Gastrocnemius medialis (tissue), 4 donors: ENCODE data around the gene SMC1A. TPM values are rescaled to one million over a fixed set of nuclear protein-coding genes. Genes with fewer than 3 reads are reported as not detected.

Experiments
- ATAC-seq, 2 donors: fragments of 150-250 bp; one replicate each; pipeline ENCODE4 v1.9.1; 2016
- DNase-seq, 2 donors: peaks; one replicate each; pipeline ENCODE4 v3.0.0-alpha.2; 2019
- H3K27ac ChIP-seq, 4 donors: fragments of 200-600 bp; sonication (generic); 1 replicate in 1 of 4; 2 replicates in 3 of 4; pipeline ENCODE4 v1.5.1; 2016 to 2018; ENCODE audit warnings: mild to moderate bottlenecking in 2 of 4, moderate library complexity in 1 of 4
- H3K27me3 ChIP-seq, 3 donors: fragments of 200-600 bp; sonication (generic) in 2 of 3; 1 replicate in 1 of 3; 2 replicates in 2 of 3; pipeline versions ENCODE4 v1.5.1 to v1.6.0; 2016 to 2019; ENCODE audit warnings: mild to moderate bottlenecking in 1 of 3, moderate library complexity in 1 of 3
- H3K36me3 ChIP-seq, 2 donors: fragments of 200-600 bp; sonication (generic) in 1 of 2; one replicate each; pipeline ENCODE4 v1.5.1; 2017 to 2018
- H3K4me1 ChIP-seq, 2 donors: fragments of 200-600 bp; sonication (generic) in 1 of 2; one replicate each; pipeline ENCODE4 v1.5.1; 2016 to 2017; ENCODE audit warnings: mild to moderate bottlenecking in 2 of 2
- H3K4me3 ChIP-seq, 4 donors: fragments of 200-600 bp; sonication (generic) in 3 of 4; 1 replicate in 1 of 4; 2 replicates in 3 of 4; pipeline ENCODE4 v1.5.1; 2016 to 2019; ENCODE audit warnings: mild to moderate bottlenecking in 2 of 4
- H3K9me3 ChIP-seq, 3 donors: fragments of 200-600 bp; sonication (generic) in 2 of 3; 1 replicate in 1 of 3; 2 replicates in 2 of 3; pipeline ENCODE4 v1.5.1; 2016 to 2019
- POLR2A ChIP-seq, 2 donors: fragments of 450-650 bp; IDR thresholded peaks; one replicate each; pipeline ENCODE4 v1.6.1; 2017; ENCODE audit warnings: antibody characterized with exemption in 2 of 2, mild to moderate bottlenecking in 2 of 2, moderate library complexity in 2 of 2
- in situ Hi-C, 4 donors: fragments of 200-750 bp; cut with MboI; loops; one replicate each; pipeline versions ENCODE4 v1.15.0 to v1.8.0; 2017; ENCODE audit warnings: low sequenced_read_pairs in 4 of 4
- intact Hi-C: fragments of 100-400 bp; cut with DNase I; formaldehyde crosslinking; loops from one replicate; pipeline ENCODE4 v1.15.1; 2023; ENCODE audit warnings: low total_unique reads
- microRNA-seq, 2 donors: library from miRNA; unstranded; fragments of <30 nt; microRNA quantifications; one replicate each; pipeline ENCODE4, GENCODE V29; 2016; ENCODE audit warnings: borderline replicate concordance in 2 of 2
- total RNA-seq, 4 donors: library from RNA; depleted of rRNA; stranded (reverse); fragments of >200 nt; gene quantifications; one replicate each; pipeline versions ENCODE4 v1.1.0 to v1.2.3, GENCODE V29; 2016
- TF ChIP-seq, protein P1 (sequence below), 5 experiments: fragments of 450-650 bp in 3 of 5; fragments of 200-600 bp in 2 of 5; sonication (generic) in 2 of 5; IDR thresholded peaks in 4 of 5; conservative IDR thresholded peaks in 1 of 5; 1 replicate in 4 of 5; 2 replicates in 1 of 5; pipeline ENCODE4 v1.5.1; 2016 to 2019; ENCODE audit warnings: antibody characterized with exemption in 5 of 5, mild to moderate bottlenecking in 3 of 5, moderate library complexity in 3 of 5

SMC1A gene
- total RNA-seq, 4 donors from 2014 or later: 12.9 to 23.5 (median 17.1) TPM

DNA sequence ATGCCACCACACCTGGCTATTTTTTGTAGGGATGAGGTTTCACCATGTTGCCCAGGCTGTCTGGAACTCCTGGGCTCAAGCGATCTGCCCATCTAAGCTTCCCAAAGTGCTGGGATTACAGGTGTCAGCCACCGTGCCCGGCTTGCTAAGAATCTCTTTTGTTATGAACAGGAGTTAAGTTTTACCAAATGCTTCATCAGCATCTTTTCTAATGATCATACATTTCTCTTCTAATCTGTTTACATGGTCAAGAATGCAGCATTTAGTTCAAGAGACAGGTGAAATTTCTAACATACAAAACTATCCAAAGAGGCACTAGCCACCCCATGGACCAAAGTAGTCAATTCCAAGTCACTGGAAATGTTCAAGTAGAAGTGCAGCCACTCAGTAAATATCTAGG is 88.6 kb downstream of the SMC1A start:
- Histone ChIP-seq H3K4me3 (no peak overlapping the region), H3K27ac (no peak overlapping the region), H3K4me1 (no peaks in the 10 kb centered on the region), H3K27me3 (peaks cover 0 to 8% (median 0%) of the 10 kb centered on the region in 3 donors), H3K36me3 (no peaks in the 10 kb centered on the region), H3K9me3 (no peaks in the 10 kb centered on the region)
- intact Hi-C loops: no loop called here
- in situ Hi-C loops: no loop called here
- DNase-seq (no peak), ATAC-seq (no peak)
- TF ChIP-seq, protein P1, sequence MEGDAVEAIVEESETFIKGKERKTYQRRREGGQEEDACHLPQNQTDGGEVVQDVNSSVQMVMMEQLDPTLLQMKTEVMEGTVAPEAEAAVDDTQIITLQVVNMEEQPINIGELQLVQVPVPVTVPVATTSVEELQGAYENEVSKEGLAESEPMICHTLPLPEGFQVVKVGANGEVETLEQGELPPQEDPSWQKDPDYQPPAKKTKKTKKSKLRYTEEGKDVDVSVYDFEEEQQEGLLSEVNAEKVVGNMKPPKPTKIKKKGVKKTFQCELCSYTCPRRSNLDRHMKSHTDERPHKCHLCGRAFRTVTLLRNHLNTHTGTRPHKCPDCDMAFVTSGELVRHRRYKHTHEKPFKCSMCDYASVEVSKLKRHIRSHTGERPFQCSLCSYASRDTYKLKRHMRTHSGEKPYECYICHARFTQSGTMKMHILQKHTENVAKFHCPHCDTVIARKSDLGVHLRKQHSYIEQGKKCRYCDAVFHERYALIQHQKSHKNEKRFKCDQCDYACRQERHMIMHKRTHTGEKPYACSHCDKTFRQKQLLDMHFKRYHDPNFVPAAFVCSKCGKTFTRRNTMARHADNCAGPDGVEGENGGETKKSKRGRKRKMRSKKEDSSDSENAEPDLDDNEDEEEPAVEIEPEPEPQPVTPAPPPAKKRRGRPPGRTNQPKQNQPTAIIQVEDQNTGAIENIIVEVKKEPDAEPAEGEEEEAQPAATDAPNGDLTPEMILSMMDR (IDR thresholded peaks at IDR 0.05 in 4 of 5, conservative IDR thresholded peaks at IDR 0.05 in 1 of 5): no peak
- no peak for TF ChIP-seq POLR2A (IDR thresholded peaks at IDR 0.05)

DNA sequence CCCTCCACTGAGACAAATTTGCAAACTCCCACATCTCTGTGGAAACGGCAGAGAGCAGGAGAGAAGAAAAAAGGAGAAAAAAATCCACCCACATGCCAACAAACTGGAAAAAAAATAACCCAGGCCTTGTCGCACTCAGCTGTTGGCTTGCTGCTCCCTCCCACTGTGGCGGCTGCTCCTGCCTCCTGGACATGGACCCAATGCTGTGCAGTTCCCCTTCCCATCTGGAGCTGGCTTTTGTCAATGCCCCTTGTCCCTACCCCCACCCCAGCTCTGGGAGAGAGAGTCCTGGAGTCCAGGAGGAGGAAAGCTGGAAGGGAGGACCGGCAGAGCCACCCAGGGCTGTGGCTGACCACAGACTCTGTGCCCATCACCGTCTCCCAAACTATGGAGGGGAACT is 90.2 kb downstream of the SMC1A start:
- H3K27me3 ChIP-seq: peaks cover 0 to 8% (median 0%) of the 10 kb centered on the region in 3 donors

DNA sequence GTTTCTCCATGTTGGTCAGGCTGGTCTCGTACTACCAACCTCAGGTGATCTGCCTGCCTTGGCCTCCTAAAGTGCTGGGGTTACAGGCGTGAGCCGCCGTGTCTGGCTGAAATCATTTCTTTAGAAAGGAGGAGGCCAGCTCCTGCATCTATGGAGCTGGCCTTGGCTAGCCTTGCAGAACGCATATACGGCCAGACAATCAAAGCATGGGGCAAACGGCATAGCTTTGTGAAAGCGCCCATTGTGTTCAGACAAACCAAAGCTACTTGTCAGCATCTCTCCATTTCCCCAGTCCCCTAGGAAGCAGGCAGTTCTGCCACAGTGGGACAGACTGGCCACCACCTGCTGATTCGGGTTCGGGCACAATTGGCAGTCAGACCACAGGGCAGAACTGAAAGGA is 92.1 kb downstream of the SMC1A start:
- in situ Hi-C loops (no loop called here), intact Hi-C loops (loop anchor here (2.0 kb wide), 1 partner anchor 14 kb away; no protein-coding TSS in a partner anchor)
- ATAC-seq (no peak), DNase-seq (no peak)
- Histone ChIP-seq H3K27ac (no peak overlapping the region), H3K27me3 (peaks cover 0 to 12% (median 0%) of the 10 kb centered on the region in 3 donors), H3K4me3 (no peak overlapping the region), H3K9me3 (no peaks in the 10 kb centered on the region), H3K4me1 (no peaks in the 10 kb centered on the region), H3K36me3 (no peaks in the 10 kb centered on the region)
- TF ChIP-seq, protein P1 (IDR thresholded peaks at IDR 0.05 in 4 of 5, conservative IDR thresholded peaks at IDR 0.05 in 1 of 5): no peak
- TF ChIP-seq POLR2A (IDR thresholded peaks at IDR 0.05): no peak

More for the DNA sequence above, 90.2 kb downstream of the SMC1A start:
- DNase-seq: no peak
- no peak for TF ChIP-seq POLR2A (IDR thresholded peaks at IDR 0.05)
- TF ChIP-seq, protein P1 (IDR thresholded peaks at IDR 0.05 in 4 of 5, conservative IDR thresholded peaks at IDR 0.05 in 1 of 5): no peak
- Histone ChIP-seq H3K4me3 (no peak overlapping the region), H3K9me3 (no peaks in the 10 kb centered on the region), H3K27ac (no peak overlapping the region), H3K4me1 (no peaks in the 10 kb centered on the region), H3K36me3 (no peaks in the 10 kb centered on the region)
- no peak for ATAC-seq
- in situ Hi-C loops: no loop called here
- intact Hi-C loops: no loop called here

DNA sequence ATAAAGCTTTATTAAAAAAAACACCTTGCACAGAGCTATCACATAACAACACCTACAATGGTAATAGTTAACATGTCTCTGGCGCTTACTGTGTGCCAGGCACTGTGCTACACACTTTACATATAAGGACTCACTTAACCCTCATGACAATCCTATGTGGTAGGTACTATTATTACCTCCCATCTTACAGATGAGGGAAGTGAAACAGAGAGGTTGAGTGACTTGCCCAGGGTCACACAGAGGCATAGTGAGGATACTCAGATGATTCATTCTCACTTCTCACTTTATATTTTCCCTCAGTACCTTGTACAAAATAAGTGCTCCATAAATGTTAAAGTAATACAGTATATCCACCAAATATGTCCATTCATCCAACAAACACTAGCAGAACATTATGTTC is 97.7 kb downstream of the SMC1A start:
- Histone ChIP-seq H3K27ac (no peak overlapping the region), H3K4me1 (peaks cover 0 to 4% of the 10 kb centered on the region in 2 donors), H3K36me3 (no peaks in the 10 kb centered on the region), H3K9me3 (no peaks in the 10 kb centered on the region), H3K4me3 (no peak overlapping the region), H3K27me3 (peaks cover 0 to 39% (median 18%) of the 10 kb centered on the region in 3 donors)
- in situ Hi-C loops: loop anchor here in 2 of 4 donors (25.0 kb wide), 1 partner anchor 112 kb away; the partner anchor contains the start of gene HSD17B10 (in 2 of the 2)
- ATAC-seq (no peak), DNase-seq (no peak)
- TF ChIP-seq POLR2A (IDR thresholded peaks at IDR 0.05): no peak
- TF ChIP-seq, protein P1 (IDR thresholded peaks at IDR 0.05 in 4 of 5, conservative IDR thresholded peaks at IDR 0.05 in 1 of 5): no peak
- intact Hi-C loops: loop anchor here (10.0 kb wide), 1 partner anchor 250 kb away; no protein-coding TSS in a partner anchor

Small RNA genes within 50 kb of the gene (microRNA-seq; reads per million reads assigned to microRNA genes)
- 0 reads per million in 2 donors for gene MIR6857

Other genes starting within 250 kb of the SMC1A start
- 100 to 1,000 TPM; 143 to 210 (median 147) TPM for gene KDM5C, start 197.4 kb downstream of the SMC1A start, total RNA-seq
- 100 to 1,000 TPM in 1 of 4 donors, 10 to 100 TPM in 3; 59.2 to 127 (median 73.9) TPM for gene IQSEC2, start 141.1 kb downstream of the SMC1A start, total RNA-seq
- gene RIBC1, start 219 bp upstream of the SMC1A start, total RNA-seq: 1 to 10 TPM in 1 of 4 donors, under 1 TPM in 1, not detected in 2; 0.52 to 1.1 TPM
- 100 to 1,000 TPM in 1 of 4 donors, 10 to 100 TPM in 3; 62.2 to 106 (median 75.3) TPM for gene HSD17B10, start 11.7 kb upstream of the SMC1A start, total RNA-seq